Posterior cingulate gyrus (tissue), 11 donors: Measurements from ENCODE around the gene OSMR.
"Not testable (repeated sequence)": the region's sequence is repeated elsewhere in the genome, so short reads cannot be mapped to it uniquely, and the experiment has no call there.

ENCODE experiments used
- DNase-seq, 10 donors: peaks; one replicate each; pipeline versions ENCODE4 v3.0.0 to v3.0.0-alpha.2; 2020 to 2021; ENCODE audit warnings: mixed read lengths in 3 of 10
- intact Hi-C: fragments of 100-400 bp; cut with DNase I; formaldehyde crosslinking; loops from one replicate; pipeline ENCODE4 v1.15.1; 2023

Gene OSMR

GRCh38 chr5:38827525-38827924, 18.3 kb upstream of the OSMR start:
- no peak for DNase-seq
- intact Hi-C loops: no loop called here

GRCh38 chr5:38830521-38831051, 15.2 kb upstream of the OSMR start:
- DNase-seq: no peak
- intact Hi-C loops: loop anchor here (5.0 to 10.0 kb wide), 2 partner anchors 92 to 254 kb away; no protein-coding TSS in a partner anchor

GRCh38 chr5:38831117-38831516, 14.7 kb upstream of the OSMR start:
- no peak for DNase-seq
- intact Hi-C loops: loop anchor here (5.0 to 10.0 kb wide), 2 partner anchors 91 to 254 kb away; no protein-coding TSS in a partner anchor

GRCh38 chr5:38831909-38832308, 13.9 kb upstream of the OSMR start:
- intact Hi-C loops: loop anchor here (5.0 to 10.0 kb wide), 2 partner anchors 90 to 253 kb away; no protein-coding TSS in a partner anchor
- DNase-seq: no peak

GRCh38 chr5:38832810-38833209, 13.0 kb upstream of the OSMR start:
- intact Hi-C loops: loop anchor here (5.0 to 10.0 kb wide), 2 partner anchors 89 to 252 kb away; no protein-coding TSS in a partner anchor
- no peak for DNase-seq

DNA sequence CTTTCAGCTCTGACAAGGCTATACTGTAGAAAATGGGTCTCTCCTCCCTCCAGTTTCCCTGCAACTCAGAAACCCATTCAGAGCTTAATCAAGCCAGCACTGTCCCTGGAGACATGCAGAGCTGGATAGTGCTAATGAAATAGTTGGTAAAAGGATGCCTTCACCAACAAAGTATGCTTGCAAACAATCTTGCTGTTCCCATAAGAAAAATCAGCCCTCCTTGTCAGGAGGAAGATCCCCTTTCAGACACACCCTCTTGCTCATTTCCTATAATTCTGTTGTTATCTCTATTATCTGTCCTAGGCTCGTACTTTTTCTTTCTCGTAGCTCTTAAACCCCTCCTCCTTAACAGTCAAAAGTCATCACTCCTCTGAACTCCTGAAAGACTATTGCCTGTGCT, 9.9 kb upstream of the OSMR start:
- intact Hi-C loops: loop anchor here (10.0 kb wide), 1 partner anchor 249 kb away; no protein-coding TSS in a partner anchor
- no peak for DNase-seq

- intact Hi-C loops: loop anchor here (10.0 kb wide), 1 partner anchor 247 kb away; no protein-coding TSS in a partner anchor
These were observed 8.4 kb upstream of the OSMR start for GRCh38 chr5:38837416-38837815.

GRCh38 chr5:38837932-38838331, 7.9 kb upstream of the OSMR start:
- intact Hi-C loops: loop anchor here (10.0 kb wide), 1 partner anchor 247 kb away; no protein-coding TSS in a partner anchor

More at GRCh38 chr5:38837416-38837815, 8.4 kb upstream of the OSMR start:
- no peak for DNase-seq

GRCh38 chr5:38843665-38844064, 2.1 kb upstream of the OSMR start:
- intact Hi-C loops: no loop called here
- DNase-seq: no peak

More at GRCh38 chr5:38837932-38838331, 7.9 kb upstream of the OSMR start:
- DNase-seq: no peak

- intact Hi-C loops: no loop called here
- peak in 1 of 10 donors; percentile 67 for DNase-seq
These were observed 683 bp downstream of the OSMR start for GRCh38 chr5:38846379-38847011.

GRCh38 chr5:38847559-38848347, 1.9 kb downstream of the OSMR start:
- no peak for DNase-seq
- intact Hi-C loops: no loop called here

DNA sequence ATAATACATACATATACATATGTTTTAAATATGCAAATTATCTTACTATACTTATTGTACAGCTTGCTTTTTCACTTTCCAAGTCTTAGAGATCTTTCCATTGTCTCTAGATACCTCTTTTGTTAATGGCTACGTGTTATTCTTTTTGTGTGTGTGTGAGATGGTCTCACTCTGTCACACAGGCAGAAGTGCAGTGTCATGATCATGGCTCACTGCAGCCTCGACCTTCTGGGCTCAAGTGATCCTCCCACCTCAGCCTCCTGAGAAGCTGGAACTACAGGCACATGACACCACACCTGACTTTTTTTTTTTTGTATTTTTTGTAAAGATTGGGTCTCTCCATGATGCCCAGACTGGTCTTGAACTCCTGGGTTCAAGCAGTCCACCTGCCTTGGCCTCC, 2.8 kb downstream of the OSMR start:
- intact Hi-C loops: no loop called here
- no peak for DNase-seq

GRCh38 chr5:38851640-38852039, 5.8 kb downstream of the OSMR start:
- intact Hi-C loops, DNase-seq: not testable (repeated sequence)

DNA sequence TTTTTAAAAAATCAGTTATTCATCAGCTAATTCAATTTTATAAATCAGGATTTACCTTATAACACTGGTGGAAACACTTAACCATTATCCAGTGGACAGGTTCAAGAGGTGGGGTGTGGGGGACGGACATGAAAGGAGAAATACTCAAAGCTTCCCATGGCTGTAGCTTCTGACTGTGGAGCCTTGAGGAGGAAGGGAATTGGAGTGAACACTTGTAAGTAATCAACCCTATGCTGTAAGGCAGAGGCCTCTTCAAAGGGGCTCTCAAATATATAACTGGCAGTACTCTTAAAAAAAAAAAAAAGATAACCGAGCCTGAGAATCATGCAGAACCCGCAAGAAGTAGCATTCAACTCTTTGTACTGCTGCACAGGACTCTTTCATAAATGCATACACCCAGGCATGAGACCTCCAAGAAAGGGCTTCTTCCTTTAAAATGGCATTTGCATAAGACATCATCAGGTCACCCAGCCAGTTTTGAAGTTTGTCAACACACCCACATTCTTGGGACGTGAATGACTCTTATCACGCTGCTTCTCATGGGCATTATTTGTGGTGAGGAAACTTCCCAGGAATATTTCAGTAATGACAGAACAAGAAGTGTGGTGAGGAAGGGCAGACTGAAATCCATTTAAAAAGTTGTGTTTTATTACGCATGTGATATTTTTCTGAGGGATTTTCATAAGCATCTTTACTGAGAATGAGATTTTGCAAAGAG, 8.1 kb downstream of the OSMR start:
- DNase-seq: no peak
- intact Hi-C loops: no loop called here

DNA sequence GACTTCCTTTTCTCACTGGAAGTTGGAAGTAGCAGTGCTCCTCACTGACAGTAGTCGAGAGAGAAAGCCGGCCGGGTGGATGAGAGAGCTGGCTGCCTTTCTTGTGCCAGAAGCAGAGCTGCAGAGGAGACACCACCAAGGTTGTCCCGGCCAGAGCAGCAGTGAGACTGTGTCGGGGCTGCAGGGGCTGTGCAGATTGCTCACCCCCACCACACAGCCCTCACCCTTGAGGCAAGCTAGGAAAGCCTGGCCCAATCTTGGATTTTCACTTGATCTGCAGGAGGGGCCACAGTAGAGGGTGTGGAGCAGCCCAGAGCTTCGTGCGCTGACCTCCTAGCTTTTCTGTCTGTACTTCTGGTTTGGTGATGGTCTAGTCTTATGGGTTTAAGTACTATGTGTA, 9.1 kb downstream of the OSMR start:
- intact Hi-C loops: no loop called here
- no peak for DNase-seq

GRCh38 chr5:38856660-38857059, 10.8 kb downstream of the OSMR start:
- no peak for DNase-seq
- intact Hi-C loops: no loop called here

DNA sequence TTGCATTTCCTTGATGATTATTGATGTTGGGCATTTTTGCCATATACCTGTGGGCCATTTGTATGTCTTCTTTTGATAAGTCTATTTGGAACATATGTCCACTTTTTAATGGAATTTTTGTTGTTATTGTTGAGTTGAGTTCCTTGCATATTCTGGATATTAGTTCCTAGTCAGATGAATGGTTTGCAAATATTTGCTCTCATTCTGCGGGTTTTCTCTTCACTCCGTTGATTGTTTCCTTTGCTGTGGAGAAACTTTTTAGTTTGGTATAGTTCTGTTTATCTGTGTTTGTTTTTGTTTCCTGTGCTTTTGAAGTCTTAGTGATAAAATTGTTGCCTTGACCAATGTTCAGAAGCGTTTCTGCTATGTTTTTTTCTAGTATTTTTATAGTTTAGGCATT, 13.0 kb downstream of the OSMR start:
- no peak for DNase-seq
- intact Hi-C loops: no loop called here

DNA sequence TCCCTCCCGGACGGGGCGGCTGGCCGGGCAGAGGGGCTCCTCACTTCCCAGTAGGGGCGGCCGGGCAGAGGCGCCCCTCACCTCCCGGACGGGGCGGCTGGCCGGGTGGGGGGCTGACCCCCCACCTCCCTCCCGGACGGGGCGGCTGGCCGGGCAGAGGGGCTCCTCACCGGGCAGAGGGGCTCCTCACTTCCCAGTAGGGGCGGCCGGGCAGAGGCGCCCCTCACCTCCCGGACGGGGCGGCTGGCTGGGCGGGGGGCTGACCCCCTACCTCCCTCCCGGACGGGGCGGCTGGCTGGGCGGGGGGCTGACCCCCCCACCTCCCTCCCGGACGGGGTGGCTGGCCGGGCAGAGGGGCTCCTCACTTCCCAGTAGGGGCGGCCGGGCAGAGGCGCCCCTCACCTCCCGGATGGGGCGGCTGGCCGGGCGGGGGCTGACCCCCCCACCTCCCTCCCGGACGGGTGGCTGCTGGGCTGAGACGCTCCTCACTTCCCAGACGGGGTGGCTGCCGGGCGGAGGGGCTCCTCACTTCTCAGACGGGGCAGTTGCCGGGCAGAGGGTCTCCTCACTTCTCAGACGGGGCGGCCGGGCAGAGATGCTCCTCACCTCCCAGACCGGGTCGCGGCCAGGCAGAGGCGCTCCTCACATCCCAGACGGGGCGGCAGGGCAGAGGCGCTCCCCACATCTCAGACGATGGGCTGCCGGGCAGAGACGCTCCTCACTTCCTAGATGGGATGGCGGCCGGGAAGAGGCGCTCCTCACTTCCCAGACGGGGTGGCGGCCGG, 16.4 kb downstream of the OSMR start:
- DNase-seq, intact Hi-C loops: not testable (repeated sequence)

GRCh38 chr5:38866362-38867031, 20.7 kb downstream of the OSMR start:
- DNase-seq: no peak
- intact Hi-C loops: no loop called here
